NCI-H2029 (cell line): ENCODE measurements around the gene NUDT3.
A peak's percentile ranks its signal among the peaks of the same experiment; 100 is the strongest.

ENCODE experiments used
- DNase-seq: peaks from one replicate; lab custom pipeline; 2025; lab: John Stamatoyannopoulos, UW

NUDT3 gene

DNA sequence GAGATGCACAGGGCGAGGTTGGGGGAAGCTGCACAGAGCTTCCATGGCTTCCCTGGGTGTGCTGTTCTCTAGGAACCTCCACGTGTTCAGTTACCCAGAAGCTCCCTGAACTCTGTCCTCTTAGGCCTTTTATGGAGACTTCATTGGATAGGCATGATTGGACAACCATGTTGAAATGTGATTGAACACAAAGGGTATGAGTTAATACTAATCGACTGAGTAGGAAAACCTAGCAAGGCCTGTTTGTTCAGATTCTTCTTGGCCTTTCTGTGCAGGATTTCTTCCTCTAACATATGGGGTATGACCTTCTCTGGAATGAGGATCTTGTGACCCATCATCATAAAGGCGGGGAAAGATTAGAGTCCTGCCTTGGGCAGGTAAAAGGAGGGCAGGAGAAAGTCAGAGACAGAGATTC lies 73.0 kb downstream of the NUDT3 start:
- DNase-seq, result no peak

DNA sequence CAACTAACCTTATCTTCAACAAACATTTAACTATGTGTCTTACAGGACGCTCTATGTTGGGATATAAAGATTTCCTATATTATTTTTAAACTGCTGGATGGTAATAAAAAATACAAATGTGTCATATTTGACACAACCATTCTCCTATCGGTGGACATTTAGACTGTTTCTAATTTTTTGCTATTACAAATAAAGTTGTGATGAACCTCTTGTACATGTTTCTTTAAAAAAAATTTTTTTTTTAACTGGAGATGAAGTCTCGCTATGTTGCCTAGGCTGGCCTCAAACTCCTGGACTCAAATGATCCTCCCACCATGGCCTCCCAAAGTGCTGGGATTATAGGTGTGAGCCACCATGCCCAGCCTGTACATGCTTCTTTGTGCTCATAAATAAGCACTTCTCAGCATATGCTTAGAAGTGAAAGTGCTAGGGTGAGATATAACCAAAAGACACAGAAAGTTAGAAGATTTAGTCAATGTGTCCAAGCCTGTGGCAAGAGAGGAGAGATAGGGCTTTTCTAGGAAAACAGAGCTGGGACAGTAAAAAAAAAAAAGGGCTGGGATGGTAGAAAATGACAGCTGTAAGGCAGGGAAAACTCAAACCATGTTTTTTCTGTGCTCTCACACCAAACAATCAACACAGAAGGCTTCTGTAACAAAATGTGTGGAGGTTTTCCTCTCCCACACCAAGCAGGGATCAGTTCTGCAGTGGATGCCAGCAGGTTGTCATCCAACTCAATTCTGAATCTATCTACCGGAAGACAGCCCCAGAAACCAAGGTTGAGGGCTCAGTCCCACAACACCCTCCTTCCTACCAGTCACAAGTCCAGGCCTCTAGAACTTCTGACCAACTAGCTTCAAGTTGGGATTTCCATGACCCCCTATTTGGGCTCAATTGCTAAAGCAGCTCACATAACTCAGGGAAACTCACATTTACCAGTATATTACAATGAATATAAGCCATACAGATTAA lies 73.7 kb downstream of the NUDT3 start:
- no peak for DNase-seq

- no peak for DNase-seq
Observed at GRCh38 chr6:34317882-34318498, 74.5 kb downstream of the NUDT3 start.

GRCh38 chr6:34317172-34317477 lies 75.3 kb downstream of the NUDT3 start:
- DNase-seq, result no peak

DNA sequence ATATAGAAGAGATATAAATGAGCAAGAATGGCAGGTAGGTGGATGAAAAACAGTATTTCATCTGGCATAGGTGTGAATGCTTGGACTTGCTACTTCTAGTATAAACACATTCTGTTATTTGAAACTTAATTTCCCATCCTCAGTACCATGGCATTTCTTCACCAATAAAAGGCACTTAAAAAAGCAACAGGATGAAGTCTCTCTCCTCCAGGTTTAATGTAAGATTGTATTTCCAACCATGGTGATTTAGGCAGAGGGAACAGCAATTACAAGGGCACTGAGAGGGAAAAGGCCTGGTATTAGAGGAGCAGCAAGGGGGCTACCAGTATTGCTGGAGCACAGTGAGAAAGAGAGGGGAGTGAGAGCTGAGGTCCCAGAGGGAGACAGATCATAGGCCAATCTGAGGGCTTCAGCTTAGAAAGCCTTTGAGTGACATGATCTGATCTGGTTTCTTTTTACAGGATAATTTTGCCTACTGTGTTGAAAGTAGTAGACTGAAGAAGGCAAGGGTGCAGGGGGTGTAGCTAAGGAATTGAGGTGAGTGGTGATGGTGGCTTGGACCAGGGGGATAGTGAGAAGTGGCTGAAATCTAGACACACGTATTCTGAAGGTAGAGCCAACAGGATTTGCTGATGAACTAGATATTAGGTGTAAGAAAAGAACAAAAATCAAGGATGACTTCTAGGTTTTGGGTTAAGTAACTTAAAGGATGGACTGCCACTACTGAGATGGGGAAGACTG lies 75.9 kb downstream of the NUDT3 start:
- DNase-seq, result no peak

- DNase-seq, result no peak
Observed at GRCh38 chr6:34315780-34316179, 76.7 kb downstream of the NUDT3 start.

DNA sequence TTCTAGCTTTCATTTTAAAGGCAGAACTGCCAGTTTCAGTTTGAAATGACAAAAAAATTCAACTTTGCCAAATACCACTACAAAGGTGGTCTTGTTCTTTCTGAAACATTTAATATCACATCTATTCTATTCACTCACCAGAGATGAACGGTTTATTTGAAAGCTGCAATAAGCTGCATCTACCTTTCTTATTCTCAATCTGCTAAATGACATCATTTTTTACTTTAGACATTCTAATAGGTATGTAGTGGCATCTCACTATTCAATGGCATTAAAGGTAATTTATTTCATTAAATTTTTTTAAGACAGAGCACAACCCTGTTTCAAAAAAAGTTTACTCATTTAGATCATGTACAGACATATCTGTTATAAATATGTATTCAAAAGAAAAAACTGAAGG lies 77.2 kb downstream of the NUDT3 start:
- DNase-seq, result no peak

DNA sequence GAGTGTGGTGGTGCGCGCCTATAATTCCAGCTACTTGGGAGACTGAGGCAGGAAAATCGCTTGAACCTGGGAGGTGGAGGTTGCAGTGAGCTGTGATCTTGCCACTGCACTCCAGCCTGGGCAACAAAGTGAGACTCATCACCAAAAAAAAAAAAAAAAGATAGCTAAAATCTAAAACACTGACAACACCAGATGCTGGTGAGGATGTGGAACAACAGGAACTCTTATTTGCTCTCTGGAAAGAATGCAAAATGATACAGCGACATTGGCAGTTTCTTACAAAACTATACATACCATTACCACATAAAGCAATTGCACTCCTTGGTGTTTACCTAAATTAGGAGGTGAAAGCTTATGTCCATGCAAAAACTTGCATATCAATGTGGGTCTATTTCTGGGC lies 80.2 kb downstream of the NUDT3 start:
- no peak for DNase-seq

DNA sequence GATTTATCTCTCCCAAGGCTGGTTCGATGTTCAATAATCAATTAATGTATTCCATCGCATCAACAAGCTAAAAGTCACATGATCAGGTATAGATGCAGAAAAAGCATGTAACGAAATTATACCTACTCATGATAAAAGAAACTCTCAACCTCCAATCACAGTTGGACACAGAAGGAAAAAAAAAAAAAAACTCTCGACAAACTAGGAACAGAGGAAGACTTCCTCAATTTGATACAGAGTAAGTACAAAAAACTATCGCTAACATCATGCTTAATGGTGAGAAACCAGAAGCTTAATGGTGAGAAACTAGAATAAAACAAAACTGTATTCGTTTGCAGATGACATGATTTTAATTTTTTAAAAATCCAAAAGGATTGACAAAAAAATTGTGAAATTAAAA lies 81.7 kb downstream of the NUDT3 start:
- no peak for DNase-seq

- DNase-seq, result no peak
Observed at GRCh38 chr6:34308483-34308882, 84.0 kb downstream of the NUDT3 start.

DNA sequence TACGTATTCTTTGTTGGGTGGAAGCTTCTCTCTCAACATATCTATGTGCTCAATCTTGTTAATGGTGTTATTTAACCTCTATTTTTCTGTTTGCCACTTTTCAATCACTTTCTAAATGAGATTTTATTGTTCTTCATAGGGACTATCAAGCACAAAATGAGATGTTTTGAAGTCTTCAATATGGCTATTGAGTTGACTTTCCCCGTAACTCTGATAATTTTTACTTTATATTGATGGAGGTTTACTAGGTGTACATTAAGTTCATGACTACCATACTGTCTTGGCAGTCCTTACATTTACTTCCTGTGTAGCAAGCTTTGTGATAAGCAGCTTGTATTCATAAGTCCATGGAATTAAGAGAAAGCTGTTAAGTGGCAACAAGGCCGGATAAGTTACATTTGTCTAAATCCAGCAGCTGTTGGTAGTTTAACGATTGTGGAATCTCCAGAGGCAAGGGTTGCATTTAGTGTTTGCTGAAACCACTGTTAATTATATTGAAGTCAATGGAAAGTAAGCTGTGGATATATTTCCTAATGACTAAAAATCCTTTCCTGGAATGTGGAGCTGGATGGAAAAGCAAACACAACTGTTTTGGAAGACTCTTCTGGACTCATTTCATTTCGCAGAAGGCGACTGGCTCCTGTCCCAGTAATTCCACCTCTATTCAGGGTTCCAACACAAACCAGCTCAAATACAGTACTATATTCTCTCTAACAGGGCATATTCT lies 86.3 kb downstream of the NUDT3 start:
- DNase-seq, result peak; percentile 9

GRCh38 chr6:34305497-34305896 lies 87.0 kb downstream of the NUDT3 start:
- no peak for DNase-seq

DNA sequence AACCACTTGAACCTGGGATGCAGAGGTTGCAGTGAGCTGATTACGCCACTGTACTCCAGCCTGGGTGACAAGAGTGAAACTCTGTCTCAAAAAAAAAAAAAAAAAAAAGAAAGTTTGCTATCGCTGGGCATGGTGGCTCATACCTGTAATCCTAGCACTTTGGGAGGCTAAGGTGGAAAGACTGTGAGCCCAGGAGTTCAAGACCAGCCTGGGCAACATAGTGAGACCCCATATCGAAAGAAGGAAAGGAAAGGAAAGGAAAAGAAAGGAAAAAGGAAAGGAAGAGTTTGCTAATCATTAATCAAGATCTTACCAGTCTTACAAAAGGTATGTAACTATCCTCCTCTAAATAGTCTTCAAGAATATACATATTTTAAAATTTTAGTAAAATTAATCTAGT lies 88.3 kb downstream of the NUDT3 start:
- DNase-seq, result no peak

DNA sequence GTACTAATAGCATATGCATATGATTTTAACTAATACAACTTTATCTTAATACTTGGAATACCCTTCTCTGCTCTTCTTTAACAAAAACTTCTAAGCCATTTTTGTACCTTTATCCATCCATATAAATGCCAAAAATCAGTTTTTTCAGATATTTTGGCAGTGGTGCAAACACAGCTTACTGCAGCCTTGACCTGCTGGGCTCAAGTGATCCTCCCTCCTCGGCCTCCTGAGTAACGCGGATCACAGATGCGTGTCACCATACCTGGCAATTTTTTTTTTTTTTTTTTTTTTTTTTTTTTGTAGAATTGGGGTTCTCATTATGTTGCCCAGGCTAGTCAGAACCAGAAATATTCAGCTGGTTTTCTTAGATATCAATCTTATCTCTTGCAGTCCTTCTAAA lies 89.5 kb downstream of the NUDT3 start:
- DNase-seq, result no peak

DNA sequence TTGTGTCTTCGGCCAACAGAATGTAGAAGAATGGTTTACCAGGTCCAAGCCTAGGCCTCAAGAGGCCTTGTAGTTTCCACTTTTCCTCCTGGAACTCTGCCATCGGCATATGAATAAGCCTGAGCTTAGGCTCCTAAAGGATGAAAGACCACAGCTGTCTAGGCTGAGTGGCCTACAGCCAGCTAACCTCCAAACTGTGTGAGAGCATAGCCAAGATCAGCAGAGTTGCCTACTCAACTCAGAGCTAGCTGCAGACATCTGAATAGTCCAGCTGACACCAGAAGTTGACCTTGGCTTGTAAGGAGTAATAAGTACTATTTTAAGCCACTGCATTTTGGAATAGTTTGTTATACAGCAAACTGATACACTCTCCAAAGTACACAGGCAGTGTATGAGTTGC lies 91.1 kb downstream of the NUDT3 start:
- peak; percentile 9 for DNase-seq

GRCh38 chr6:34300332-34300751 lies 92.1 kb downstream of the NUDT3 start:
- DNase-seq, result no peak

- no peak for DNase-seq
Observed at GRCh38 chr6:34298941-34299340, 93.5 kb downstream of the NUDT3 start.

- DNase-seq, result no peak
Observed at GRCh38 chr6:34295721-34296120, 96.7 kb downstream of the NUDT3 start.

DNA sequence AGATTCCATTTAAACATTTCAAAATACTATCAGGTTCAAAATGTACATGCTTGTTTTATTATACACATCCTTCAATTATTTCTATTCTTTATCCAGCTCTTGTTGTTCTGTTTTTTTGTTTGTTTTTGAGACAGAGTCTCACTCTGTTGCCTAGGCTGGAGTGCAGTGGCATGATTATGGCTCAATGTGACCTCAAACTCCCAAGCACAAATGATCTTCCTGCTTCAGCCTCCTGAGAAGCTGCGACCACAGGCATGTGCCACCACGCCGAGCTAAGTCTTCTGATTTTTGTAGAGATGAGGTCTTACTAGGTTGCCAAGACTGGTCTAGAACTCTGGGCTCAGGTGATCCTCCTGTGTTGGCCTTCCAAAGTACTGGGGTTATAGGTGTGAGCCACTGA lies 99.5 kb downstream of the NUDT3 start:
- no peak for DNase-seq

DNA sequence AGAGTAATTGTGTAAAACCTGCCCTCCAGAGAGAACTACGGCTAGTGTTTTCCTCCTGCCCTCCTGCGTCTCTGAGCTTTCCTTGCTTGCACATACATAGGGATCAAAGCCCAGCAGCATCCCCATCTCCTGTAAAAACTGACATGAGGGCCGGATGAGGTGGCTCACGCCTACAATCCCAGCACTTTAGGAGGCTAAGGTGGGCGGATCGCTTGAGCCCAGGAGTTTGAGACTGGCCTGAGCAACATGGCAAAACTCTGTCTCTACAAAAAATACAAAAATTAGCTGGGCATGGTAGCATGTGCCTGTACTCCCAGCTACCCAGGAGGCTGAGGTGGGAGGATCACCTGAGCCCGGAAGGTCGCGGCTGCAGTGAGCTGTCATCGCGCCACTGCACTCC lies 103.3 kb downstream of the NUDT3 start:
- no peak for DNase-seq

GRCh38 chr6:34288581-34288980 lies 103.9 kb downstream of the NUDT3 start:
- no peak for DNase-seq

DNA sequence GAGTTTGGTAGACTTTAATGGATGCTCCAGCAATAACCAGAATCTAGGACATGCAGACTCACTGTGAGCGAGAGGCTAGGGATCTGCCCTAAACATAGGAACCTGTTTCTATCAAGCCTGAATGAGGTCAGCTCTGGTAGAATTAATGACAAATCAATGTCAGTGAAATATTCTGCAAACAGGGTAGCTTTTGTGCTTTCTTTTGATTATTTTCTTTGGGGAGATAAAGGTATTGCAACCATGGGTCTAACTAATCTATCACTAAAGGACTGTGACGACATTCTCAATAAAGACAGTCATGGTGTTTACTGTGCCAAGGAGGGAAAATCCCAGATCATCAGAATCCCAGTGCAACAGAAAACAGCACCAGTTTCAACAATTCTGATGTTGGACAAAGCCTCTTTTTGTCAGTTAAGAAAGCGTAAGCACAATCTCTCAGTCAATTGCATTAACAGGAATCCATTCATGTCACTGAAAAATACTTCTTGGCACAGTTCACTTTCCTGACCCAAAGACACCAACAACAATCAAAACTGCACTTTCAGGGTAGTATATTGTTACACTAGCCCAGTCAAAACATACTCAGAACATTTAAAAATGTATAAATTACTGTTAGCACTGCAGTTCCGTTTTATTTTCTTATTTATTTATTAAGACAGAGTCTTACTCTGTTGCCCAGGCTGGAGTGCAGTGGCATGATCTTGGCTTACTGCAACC lies 106.9 kb downstream of the NUDT3 start:
- no peak for DNase-seq
